Measurements from ENCODE around the gene THSD7B.

Gene THSD7B

DNA sequence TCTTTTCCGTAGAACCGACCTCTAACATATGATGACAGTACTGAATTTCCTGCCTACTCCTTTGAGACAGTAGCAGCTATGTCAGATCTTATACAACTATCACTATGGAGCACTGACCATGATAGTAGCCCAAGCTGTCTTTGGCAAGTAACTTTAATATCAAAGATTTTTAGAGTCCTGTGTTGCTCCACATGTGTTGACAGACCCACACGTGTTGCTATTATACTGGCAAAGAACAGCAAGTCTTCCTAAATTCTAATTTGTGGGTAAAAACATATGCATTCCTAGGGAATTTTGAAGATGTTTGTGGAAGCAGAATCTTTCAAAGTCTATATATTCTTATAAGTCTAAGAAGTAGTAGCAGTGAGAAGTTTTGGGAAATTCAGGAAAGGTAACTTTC, 953.4 kb downstream of the THSD7B start:
- no peak for DNase-seq

DNA sequence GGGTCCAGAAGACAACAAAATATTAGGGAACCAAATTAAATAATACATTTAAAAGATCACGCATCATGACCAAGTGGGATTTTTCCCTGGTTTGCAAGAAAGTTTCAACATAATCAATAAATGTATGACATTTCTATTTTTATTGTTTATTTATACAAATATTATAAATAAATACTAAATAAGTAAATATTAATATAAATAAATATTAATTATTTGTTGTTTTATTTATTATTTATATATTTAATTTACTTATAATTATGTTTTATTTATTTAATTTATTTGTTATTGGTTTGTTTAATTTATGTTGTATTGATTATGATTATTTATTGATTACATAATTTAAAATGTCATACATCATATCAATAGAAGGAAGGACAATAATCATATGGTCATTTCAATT, 956.4 kb downstream of the THSD7B start:
- DNase-seq = no peak

DNA sequence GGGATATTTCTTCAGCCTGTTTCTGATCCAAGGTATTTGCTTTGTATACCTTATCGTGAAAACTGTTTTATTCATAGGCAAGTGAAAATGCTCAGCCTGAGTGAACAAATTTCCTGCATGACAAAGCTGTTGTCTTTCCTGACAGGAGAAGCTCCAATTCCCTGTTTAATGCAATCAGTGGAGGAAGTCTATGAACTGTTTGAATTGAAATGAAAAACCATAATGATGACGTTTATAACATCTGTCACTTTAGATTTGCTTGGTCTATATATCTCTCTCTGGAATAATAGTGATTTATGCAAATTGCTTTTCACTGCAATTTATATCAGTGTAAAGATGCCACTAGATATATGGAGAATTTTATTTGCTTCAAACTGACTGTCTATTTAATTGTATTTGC, 959.6 kb downstream of the THSD7B start:
- DNase-seq = no peak
